Germinal center (tissue), 1 donor: ENCODE data around the gene SUSD2.

ENCODE experiments used
- DNase-seq: peaks from one replicate; pipeline ENCODE4 v3.0.0; 2012; ENCODE audit warnings: mixed read lengths, low spot score

SUSD2 gene

GRCh38 chr22:24153959-24154358 lies 27.3 kb upstream of the SUSD2 start:
- no peak for DNase-seq

- no peak for DNase-seq
Measured at GRCh38 chr22:24154826-24155225, 26.5 kb upstream of the SUSD2 start.

- DNase-seq, result peak; percentile 77
Measured at GRCh38 chr22:24155627-24156140, 25.6 kb upstream of the SUSD2 start.

- peak; percentile 80 for DNase-seq
Measured at GRCh38 chr22:24156141-24156912, 25.0 kb upstream of the SUSD2 start.

- peak; percentile 92 for DNase-seq
Measured at GRCh38 chr22:24156913-24157821, 24.1 kb upstream of the SUSD2 start.

- DNase-seq, result no peak
Measured at GRCh38 chr22:24157822-24158135, 23.5 kb upstream of the SUSD2 start.

- no peak for DNase-seq
Measured at GRCh38 chr22:24159650-24160049, 21.6 kb upstream of the SUSD2 start.

GRCh38 chr22:24160546-24160945 lies 20.7 kb upstream of the SUSD2 start:
- no peak for DNase-seq

- DNase-seq, result no peak
Measured at GRCh38 chr22:24161485-24161884, 19.8 kb upstream of the SUSD2 start.

GRCh38 chr22:24161909-24162308 lies 19.4 kb upstream of the SUSD2 start:
- DNase-seq, result no peak

- DNase-seq, result no peak
Measured at GRCh38 chr22:24162436-24162835, 18.9 kb upstream of the SUSD2 start.

GRCh38 chr22:24164243-24164642 lies 17.0 kb upstream of the SUSD2 start:
- no peak for DNase-seq

- DNase-seq, result no peak
Measured at GRCh38 chr22:24164940-24165339, 16.3 kb upstream of the SUSD2 start.

GRCh38 chr22:24165673-24166072 lies 15.6 kb upstream of the SUSD2 start:
- DNase-seq, result no peak

- DNase-seq, result no peak
Measured at GRCh38 chr22:24166811-24167210, 14.5 kb upstream of the SUSD2 start.

GRCh38 chr22:24169439-24170058 lies 11.7 kb upstream of the SUSD2 start:
- DNase-seq, result no peak

GRCh38 chr22:24170188-24170587 lies 11.1 kb upstream of the SUSD2 start:
- DNase-seq, result no peak

- no peak for DNase-seq
Measured at GRCh38 chr22:24170632-24171031, 10.7 kb upstream of the SUSD2 start.

- DNase-seq, result no peak
Measured at GRCh38 chr22:24171822-24172221, 9.5 kb upstream of the SUSD2 start.

- DNase-seq, result peak; percentile 51
Measured at GRCh38 chr22:24175160-24175808, 6.0 kb upstream of the SUSD2 start.

- no peak for DNase-seq
Measured at GRCh38 chr22:24176040-24176439, 5.2 kb upstream of the SUSD2 start.

GRCh38 chr22:24176630-24177029 lies 4.7 kb upstream of the SUSD2 start:
- DNase-seq, result no peak
